Central memory CD8-positive, alpha-beta T cell (primary cell): ENCODE measurements around the gene PRKAG3.
"Not testable (repeated sequence)": the region's sequence is repeated elsewhere in the genome, so short reads cannot be mapped to it uniquely, and the experiment has no call there.

Experiments
- ATAC-seq: fragments of 150-1000 bp; cut with Tn5 transposase; replicated peaks from 2 replicates; pipeline ENCODE4 v1.10.0; 2022; ENCODE audit warnings: mild to moderate bottlenecking, moderate FRiP score, moderate number of reproducible peaks; ENCODE audit not compliant: poor library complexity, severe bottlenecking; ENCODE audit errors: extremely low read depth
- DNase-seq, 2 donors: peaks; one replicate each; pipeline ENCODE4 v3.0.0; 2021; ENCODE audit warnings: low spot score in 2 of 2
- H3K27ac Mint-ChIP-seq: one replicate; pipeline ENCODE4 v1.8.0; 2022; ENCODE audit warnings: low read depth, mild to moderate bottlenecking, moderate library complexity, mixed read lengths
- H3K27me3 Mint-ChIP-seq: one replicate; pipeline ENCODE4 v1.8.0; 2022; ENCODE audit warnings: mixed read lengths
- H3K36me3 Mint-ChIP-seq: one replicate; pipeline ENCODE4 v1.8.0; 2022; ENCODE audit warnings: mild to moderate bottlenecking, moderate library complexity, mixed read lengths; ENCODE audit not compliant: insufficient read depth
- H3K4me1 Mint-ChIP-seq: one replicate; pipeline ENCODE4 v1.8.0; 2022; ENCODE audit warnings: mixed read lengths
- H3K4me3 Mint-ChIP-seq: one replicate; pipeline ENCODE4 v1.8.0; 2022; ENCODE audit warnings: mild to moderate bottlenecking, moderate library complexity, mixed read lengths
- H3K9me3 Mint-ChIP-seq: one replicate; pipeline ENCODE4 v1.8.0; 2022; ENCODE audit warnings: mixed read lengths

PRKAG3 gene

GRCh38 chr2:218777276-218777990 is 54.2 kb downstream of the PRKAG3 start:
- DNase-seq (no peak), ATAC-seq (no peak)
- H3K4me1 Mint-ChIP-seq, result no peaks in the 10 kb centered on the region
- no peak overlapping the region for H3K4me3 Mint-ChIP-seq
- H3K9me3 Mint-ChIP-seq, result peaks cover 11% of the 10 kb centered on the region
- peaks cover 2% of the 10 kb centered on the region for H3K36me3 Mint-ChIP-seq
- H3K27me3 Mint-ChIP-seq, result peaks cover 40% of the 10 kb centered on the region
- H3K27ac Mint-ChIP-seq, result no peak overlapping the region

GRCh38 chr2:218776488-218776887 is 55.1 kb downstream of the PRKAG3 start:
- H3K4me3 Mint-ChIP-seq, result no peak overlapping the region
- peaks cover 32% of the 10 kb centered on the region for H3K27me3 Mint-ChIP-seq
- H3K27ac Mint-ChIP-seq, result no peak overlapping the region
- peaks cover 11% of the 10 kb centered on the region for H3K9me3 Mint-ChIP-seq
- no peaks in the 10 kb centered on the region for H3K4me1 Mint-ChIP-seq
- ATAC-seq, result no peak
- H3K36me3 Mint-ChIP-seq, result peaks cover 3% of the 10 kb centered on the region
- DNase-seq, result no peak

- no peak for ATAC-seq
These were observed 57.7 kb downstream of the PRKAG3 start for GRCh38 chr2:218773881-218774280.

GRCh38 chr2:218772759-218773158 is 58.8 kb downstream of the PRKAG3 start:
- not testable (repeated sequence) for H3K27ac Mint-ChIP-seq, H3K27me3 Mint-ChIP-seq, H3K36me3 Mint-ChIP-seq, H3K4me1 Mint-ChIP-seq, DNase-seq, H3K4me3 Mint-ChIP-seq, ATAC-seq
- peaks cover 11% of the 10 kb centered on the region for H3K9me3 Mint-ChIP-seq

More at GRCh38 chr2:218773881-218774280, 57.7 kb downstream of the PRKAG3 start:
- H3K27ac Mint-ChIP-seq, result no peak overlapping the region
- peaks cover 11% of the 10 kb centered on the region for H3K9me3 Mint-ChIP-seq
- H3K36me3 Mint-ChIP-seq, result peaks cover 1% of the 10 kb centered on the region
- no peaks in the 10 kb centered on the region for H3K4me1 Mint-ChIP-seq
- no peak overlapping the region for H3K4me3 Mint-ChIP-seq
- no peak for DNase-seq
- peaks cover 10% of the 10 kb centered on the region for H3K27me3 Mint-ChIP-seq
